GM12875 (cell line): ENCODE results near the gene CCDC172.

Experiments used
- H3K4me3 ChIP-seq: one replicate; pipeline ENCODE4 v1.5.1; 2011; ENCODE audit warnings: low read depth, low read length, control low read depth
- TF ChIP-seq, protein P1 (sequence below): IDR thresholded peaks from 2 replicates; pipeline ENCODE4 v1.5.1; 2011; ENCODE audit warnings: low read depth, mild to moderate bottlenecking, control low read depth, inconsistent platforms, low read length, moderate library complexity, borderline replicate concordance; ENCODE audit not compliant: insufficient read depth

Gene CCDC172

DNA sequence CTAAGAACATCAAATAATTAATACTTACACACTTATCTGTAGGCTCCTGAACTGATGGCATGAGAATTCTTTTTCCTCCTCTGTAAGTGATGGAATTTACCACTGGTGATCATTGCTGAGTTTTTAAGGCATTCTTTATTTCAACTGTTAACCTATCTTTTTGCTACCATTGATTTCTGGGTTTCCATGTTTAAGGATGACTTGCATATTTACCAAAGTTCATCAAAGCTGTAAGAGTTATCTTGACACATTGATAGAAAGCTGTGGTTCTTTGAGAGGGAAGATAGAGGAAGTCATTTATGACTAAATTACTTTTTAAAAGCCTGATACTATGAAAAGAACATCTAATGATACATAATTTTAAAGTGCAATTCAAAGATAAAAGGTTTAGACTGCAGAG, 31.8 kb upstream of the CCDC172 start:
- TF ChIP-seq, protein P1, sequence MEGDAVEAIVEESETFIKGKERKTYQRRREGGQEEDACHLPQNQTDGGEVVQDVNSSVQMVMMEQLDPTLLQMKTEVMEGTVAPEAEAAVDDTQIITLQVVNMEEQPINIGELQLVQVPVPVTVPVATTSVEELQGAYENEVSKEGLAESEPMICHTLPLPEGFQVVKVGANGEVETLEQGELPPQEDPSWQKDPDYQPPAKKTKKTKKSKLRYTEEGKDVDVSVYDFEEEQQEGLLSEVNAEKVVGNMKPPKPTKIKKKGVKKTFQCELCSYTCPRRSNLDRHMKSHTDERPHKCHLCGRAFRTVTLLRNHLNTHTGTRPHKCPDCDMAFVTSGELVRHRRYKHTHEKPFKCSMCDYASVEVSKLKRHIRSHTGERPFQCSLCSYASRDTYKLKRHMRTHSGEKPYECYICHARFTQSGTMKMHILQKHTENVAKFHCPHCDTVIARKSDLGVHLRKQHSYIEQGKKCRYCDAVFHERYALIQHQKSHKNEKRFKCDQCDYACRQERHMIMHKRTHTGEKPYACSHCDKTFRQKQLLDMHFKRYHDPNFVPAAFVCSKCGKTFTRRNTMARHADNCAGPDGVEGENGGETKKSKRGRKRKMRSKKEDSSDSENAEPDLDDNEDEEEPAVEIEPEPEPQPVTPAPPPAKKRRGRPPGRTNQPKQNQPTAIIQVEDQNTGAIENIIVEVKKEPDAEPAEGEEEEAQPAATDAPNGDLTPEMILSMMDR, result no peak
- H3K4me3 ChIP-seq, result no peak overlapping the region

DNA sequence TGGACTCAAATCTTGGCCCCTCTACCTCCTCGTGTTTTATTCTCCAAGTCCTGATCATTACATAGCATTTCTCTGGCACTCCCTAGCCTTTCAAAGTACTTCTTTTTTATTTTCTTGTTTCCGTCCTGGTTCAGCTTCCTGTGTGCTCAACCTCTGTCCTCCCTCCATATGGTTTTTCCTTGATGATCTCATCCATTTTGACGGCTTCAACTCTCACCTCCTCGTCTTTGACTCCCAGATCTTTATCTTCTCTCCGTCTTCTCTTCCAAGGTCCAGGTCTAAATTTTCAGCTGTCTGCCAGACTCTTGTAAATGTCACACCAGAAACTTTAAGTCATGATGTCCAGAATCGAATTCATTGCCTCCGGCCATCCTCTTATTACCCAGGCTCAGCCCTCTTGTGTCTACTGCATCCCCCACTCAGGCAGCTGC, 27.9 kb upstream of the CCDC172 start:
- TF ChIP-seq, protein P1, result no peak
- no peak overlapping the region for H3K4me3 ChIP-seq

DNA sequence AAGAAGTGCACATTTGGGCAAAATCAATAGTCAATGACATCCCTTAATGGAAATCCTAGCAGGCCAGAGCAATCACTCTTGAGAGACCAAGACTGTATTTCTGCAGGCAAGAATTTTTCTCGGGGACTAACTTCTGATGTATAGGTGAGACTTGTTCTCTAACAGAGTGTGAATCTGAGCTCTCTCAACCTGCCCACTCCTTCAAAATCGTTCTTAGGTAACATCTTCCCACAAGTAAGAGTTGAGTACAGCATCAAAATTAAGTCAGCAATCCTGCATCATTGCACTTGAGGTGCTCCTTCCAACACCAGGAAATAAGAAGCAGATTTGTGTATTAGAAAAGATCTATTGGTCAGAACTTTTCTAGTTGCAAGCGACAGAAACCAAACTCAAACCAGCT, 25.7 kb upstream of the CCDC172 start:
- TF ChIP-seq, protein P1, result no peak
- no peak overlapping the region for H3K4me3 ChIP-seq

DNA sequence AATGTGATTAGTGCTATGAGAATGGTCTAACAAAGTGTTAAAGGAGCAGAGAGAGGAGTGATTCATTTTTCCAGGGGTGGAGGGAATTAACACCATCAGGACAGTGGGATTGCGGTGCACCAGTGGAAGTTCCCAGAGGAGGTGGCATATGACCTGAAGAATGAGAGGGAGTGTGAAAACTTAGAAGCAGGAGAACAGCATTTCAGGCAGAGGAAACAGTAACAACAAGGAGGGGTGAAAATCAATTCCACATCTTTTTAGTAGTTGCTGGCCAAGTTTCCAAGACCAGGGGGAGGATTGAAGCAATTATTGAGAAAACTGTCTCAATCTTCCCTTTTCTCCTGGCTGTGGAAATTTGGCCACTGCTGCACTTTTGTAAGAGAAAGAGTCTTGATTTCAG, 23.7 kb upstream of the CCDC172 start:
- TF ChIP-seq, protein P1, result no peak
- no peak overlapping the region for H3K4me3 ChIP-seq

DNA sequence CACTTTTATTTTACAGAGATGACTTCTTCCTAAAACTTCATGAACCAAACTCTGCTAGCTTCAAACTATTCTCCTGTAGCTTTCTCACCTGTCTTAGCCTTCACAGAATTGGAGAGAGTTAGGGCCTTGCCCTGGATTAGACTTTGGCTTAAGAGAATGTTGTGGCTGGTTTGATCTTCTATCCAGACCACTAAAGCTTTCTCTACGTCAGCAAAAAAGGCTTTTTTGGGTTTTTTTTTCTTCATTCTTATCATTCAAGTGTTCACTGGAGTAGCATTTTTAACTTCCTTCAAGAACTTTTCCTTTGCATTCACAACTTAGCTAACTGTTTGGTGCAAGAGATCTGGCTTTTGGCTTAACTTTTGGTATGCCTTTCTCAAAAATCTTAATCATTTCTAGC, 19.3 kb upstream of the CCDC172 start:
- no peak overlapping the region for H3K4me3 ChIP-seq
- TF ChIP-seq, protein P1, result no peak

DNA sequence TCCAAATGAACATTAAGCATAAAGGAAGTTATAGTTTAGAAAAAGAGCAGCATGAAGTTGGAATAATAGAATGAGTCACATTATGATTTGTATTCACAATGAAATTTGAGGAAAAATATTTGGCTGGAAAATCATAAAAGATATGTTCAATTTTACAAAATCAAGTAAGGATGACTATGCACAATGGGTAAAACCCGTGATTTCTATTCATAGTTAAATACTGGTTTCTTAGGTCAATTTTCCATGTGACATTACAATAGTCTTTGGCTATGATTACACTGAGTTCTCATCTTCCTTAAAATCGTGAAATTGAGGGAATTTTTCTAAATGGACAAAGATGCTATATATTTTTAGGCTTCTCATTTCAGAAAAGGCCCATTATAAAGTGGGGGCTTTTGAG, 17.4 kb upstream of the CCDC172 start:
- H3K4me3 ChIP-seq, result no peak overlapping the region
- TF ChIP-seq, protein P1, result no peak

DNA sequence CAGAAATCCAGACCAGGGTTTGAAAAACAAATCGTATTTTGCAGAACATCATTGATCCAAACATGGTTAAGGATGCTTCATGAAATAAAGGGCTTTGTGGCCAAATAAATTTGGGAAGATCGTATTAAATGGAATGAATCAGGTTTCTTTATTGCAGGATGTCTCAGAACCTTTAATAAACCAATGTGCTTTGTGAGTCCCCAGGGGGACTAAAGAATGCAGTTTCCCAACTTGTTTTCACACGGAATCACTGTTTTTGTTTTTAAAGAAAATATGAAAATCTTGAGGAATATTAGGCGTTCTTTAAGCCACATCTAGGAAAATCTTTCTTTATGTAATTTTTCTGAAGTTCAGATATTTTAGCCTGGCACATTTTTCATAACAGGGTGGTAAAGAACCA, 16.8 kb upstream of the CCDC172 start:
- TF ChIP-seq, protein P1, result no peak
- no peak overlapping the region for H3K4me3 ChIP-seq
